Sigmoid colon (tissue), 4 donors: ENCODE data around the gene RNASEL.

Source experiments
- EP300 ChIP-seq, 4 donors: sonication (generic); formaldehyde crosslinking; IDR thresholded peaks; one replicate each; pipeline ENCODE4 v1.6.1; 2017; ENCODE audit warnings: antibody characterized with exemption in 4 of 4
- POLR2A ChIP-seq, 2 donors: fragments of 450-650 bp; IDR thresholded peaks; one replicate each; pipeline ENCODE4 v1.6.1; 2016; ENCODE audit warnings: antibody characterized with exemption in 2 of 2, mild to moderate bottlenecking in 2 of 2, moderate library complexity in 2 of 2
- POLR2AphosphoS5 ChIP-seq, 4 donors: sonication (generic); formaldehyde crosslinking; IDR thresholded peaks; one replicate each; pipeline ENCODE4 v1.6.1; 2017; ENCODE audit warnings: antibody characterized with exemption in 4 of 4
- TF ChIP-seq, protein P1 (sequence below), 4 experiments: fragments of 450-650 bp in 3 of 4; fragments of 200-600 bp in 1 of 4; IDR thresholded peaks; one replicate each; pipeline ENCODE4 v1.5.1; 2016 to 2019; ENCODE audit warnings: antibody characterized with exemption in 4 of 4, mild to moderate bottlenecking in 3 of 4, moderate library complexity in 2 of 4

- no peak for TF ChIP-seq POLR2A (IDR thresholded peaks at IDR 0.05)
- TF ChIP-seq, protein P1, sequence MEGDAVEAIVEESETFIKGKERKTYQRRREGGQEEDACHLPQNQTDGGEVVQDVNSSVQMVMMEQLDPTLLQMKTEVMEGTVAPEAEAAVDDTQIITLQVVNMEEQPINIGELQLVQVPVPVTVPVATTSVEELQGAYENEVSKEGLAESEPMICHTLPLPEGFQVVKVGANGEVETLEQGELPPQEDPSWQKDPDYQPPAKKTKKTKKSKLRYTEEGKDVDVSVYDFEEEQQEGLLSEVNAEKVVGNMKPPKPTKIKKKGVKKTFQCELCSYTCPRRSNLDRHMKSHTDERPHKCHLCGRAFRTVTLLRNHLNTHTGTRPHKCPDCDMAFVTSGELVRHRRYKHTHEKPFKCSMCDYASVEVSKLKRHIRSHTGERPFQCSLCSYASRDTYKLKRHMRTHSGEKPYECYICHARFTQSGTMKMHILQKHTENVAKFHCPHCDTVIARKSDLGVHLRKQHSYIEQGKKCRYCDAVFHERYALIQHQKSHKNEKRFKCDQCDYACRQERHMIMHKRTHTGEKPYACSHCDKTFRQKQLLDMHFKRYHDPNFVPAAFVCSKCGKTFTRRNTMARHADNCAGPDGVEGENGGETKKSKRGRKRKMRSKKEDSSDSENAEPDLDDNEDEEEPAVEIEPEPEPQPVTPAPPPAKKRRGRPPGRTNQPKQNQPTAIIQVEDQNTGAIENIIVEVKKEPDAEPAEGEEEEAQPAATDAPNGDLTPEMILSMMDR (IDR thresholded peaks at IDR 0.05) = no peak
- TF ChIP-seq EP300 (IDR thresholded peaks at IDR 0.05) = no peak
- no peak for TF ChIP-seq POLR2AphosphoS5 (IDR thresholded peaks at IDR 0.05)
These were observed 36.5 kb downstream of the RNASEL start for GRCh38 chr1:182552527-182552926.
